HCT116 (cell line): ENCODE measurements around the gene EXOC6B.

Experiments
- JUND ChIP-seq: IDR thresholded peaks from 2 replicates; pipeline ENCODE4 v1.6.1; 2012
- POLR2AphosphoS5 ChIP-seq: IDR thresholded peaks from 2 replicates; pipeline ENCODE4 v1.6.1; 2011; ENCODE audit warnings: mild to moderate bottlenecking, low read depth, low read length, moderate library complexity
- YY1 ChIP-seq: IDR thresholded peaks from 2 replicates; pipeline ENCODE4 v1.6.1; 2011; ENCODE audit warnings: low read length, low read depth, moderate library complexity, mild to moderate bottlenecking; ENCODE audit not compliant: insufficient replicate concordance; ENCODE audit errors: extremely low read depth
- TF ChIP-seq, protein P1 (sequence below), 3 experiments: fragments of 200-600 bp in 1 of 3; sonication (generic) in 1 of 3; IDR thresholded peaks in 2 of 3; conservative IDR thresholded peaks in 1 of 3; 2 replicates each; pipeline ENCODE4 v1.5.1; 2012 to 2017; ENCODE audit warnings: low read depth in 2 of 3, low read length in 2 of 3, antibody characterized with exemption in 1 of 3, borderline replicate concordance in 1 of 3, control low read depth in 1 of 3, mild to moderate bottlenecking in 1 of 3, mixed read lengths in 1 of 3, mixed run types in 1 of 3, moderate library complexity in 1 of 3; ENCODE audit not compliant: insufficient read depth in 1 of 3

DNA sequence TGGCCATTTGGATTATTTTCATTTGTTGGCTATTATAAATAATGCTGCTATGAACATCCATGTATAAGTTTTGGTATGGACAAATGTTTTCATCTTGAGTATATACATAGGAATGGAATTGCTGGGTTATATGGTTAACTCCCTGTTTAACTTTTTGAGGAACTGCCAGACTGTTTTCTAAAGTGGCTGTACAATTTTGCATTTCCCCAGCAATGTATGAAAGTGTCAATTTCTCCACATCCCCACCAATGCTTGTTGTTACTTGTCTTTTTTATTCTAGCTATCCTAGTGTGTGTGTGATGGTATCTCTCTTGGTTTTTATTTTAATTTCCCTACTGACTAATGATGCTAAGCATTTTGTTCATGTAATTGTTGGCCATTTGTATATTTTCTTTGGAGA, 587.5 kb downstream of the EXOC6B start:
- TF ChIP-seq POLR2AphosphoS5 (no peak), JUND (no peak), YY1 (no peak)
- TF ChIP-seq, protein P1, sequence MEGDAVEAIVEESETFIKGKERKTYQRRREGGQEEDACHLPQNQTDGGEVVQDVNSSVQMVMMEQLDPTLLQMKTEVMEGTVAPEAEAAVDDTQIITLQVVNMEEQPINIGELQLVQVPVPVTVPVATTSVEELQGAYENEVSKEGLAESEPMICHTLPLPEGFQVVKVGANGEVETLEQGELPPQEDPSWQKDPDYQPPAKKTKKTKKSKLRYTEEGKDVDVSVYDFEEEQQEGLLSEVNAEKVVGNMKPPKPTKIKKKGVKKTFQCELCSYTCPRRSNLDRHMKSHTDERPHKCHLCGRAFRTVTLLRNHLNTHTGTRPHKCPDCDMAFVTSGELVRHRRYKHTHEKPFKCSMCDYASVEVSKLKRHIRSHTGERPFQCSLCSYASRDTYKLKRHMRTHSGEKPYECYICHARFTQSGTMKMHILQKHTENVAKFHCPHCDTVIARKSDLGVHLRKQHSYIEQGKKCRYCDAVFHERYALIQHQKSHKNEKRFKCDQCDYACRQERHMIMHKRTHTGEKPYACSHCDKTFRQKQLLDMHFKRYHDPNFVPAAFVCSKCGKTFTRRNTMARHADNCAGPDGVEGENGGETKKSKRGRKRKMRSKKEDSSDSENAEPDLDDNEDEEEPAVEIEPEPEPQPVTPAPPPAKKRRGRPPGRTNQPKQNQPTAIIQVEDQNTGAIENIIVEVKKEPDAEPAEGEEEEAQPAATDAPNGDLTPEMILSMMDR (IDR thresholded peaks at IDR 0.05 in 2 of 3, conservative IDR thresholded peaks at IDR 0.05 in 1 of 3; ENCODE audit: borderline replicate concordance in 1 of 3, insufficient read depth in 1 of 3, low read depth in 2 of 3, low read length in 2 of 3): no peak
